HepG2 (cell line): ENCODE measurements around the gene BMAL1. TPM values are rescaled to one million over a fixed set of nuclear protein-coding genes. Genes with fewer than 3 reads are reported as not detected.

Experiments
- ATAC-seq: fragments of 200-7000 bp; cut with Tn5 transposase; 3 replicates; pipeline ENCODE4 v1.9.1; 2020; ENCODE audit warnings: mild to moderate bottlenecking, moderate library complexity
- BruUV-seq: library from RNA; stranded (reverse); fragments of 400-500 nt; replicated peaks from 2 replicates; lab custom pipeline; 2021; lab: Mats Ljungman, UMichigan
- CTCF ChIA-PET: fragments of 300-600 bp; formaldehyde crosslinking; extraction: SDS; loops from one replicate; lab custom pipeline; 2021; ENCODE audit warnings: low total read pairs, inconsistent platforms, low intra/inter-chr PET ratio; lab: Yijun Ruan, JAX
- POLR2A ChIA-PET: fragments of 350-600 bp; sonication (Branson Sonifier 250); formaldehyde crosslinking; loops from one replicate; lab custom pipeline; 2020; ENCODE audit warnings: antibody characterized with exemption, inconsistent platforms; lab: Yijun Ruan, JAX
- DNase-seq: peaks from one replicate; pipeline ENCODE4 v3.0.0-alpha.2; 2015; ENCODE audit warnings: low spot score
- FAIRE-seq: peaks from 3 replicates; lab custom pipeline; 2011; peaks lifted over from hg19 to GRCh38; lab: Jason Lieb, UNC
- H2AFZ ChIP-seq: one replicate; pipeline ENCODE4 v1.6.1; 2011; ENCODE audit warnings: low read length, inconsistent platforms
- H3K27ac ChIP-seq: fragments of 300-600 bp; 3 replicates; pipeline ENCODE4 v1.8.0; 2011; ENCODE audit warnings: mixed run types, mild to moderate bottlenecking, mixed read lengths, low read length, inconsistent platforms; ENCODE audit not compliant: insufficient read depth; ENCODE audit errors: extremely low read length
- H3K27me3 ChIP-seq, 2 experiments: fragments of 200-600 bp in 1 of 2; 2 replicates in 1 of 2; 3 replicates in 1 of 2; pipeline versions ENCODE4 v1.6.0 to v1.8.0; 2011; ENCODE audit warnings: low read length in 2 of 2, mild to moderate bottlenecking in 2 of 2, moderate library complexity in 2 of 2, inconsistent platforms in 1 of 2; ENCODE audit not compliant: insufficient read depth in 2 of 2, control insufficient read depth in 1 of 2
- H3K36me3 ChIP-seq, 2 experiments: fragments of 200-600 bp in 1 of 2; replicated peaks in 1 of 2; 2 replicates in 1 of 2; 3 replicates in 1 of 2; pipeline versions ENCODE4 v1.5.1 to v1.8.0; 2011; ENCODE audit warnings: low read length in 2 of 2, inconsistent platforms in 1 of 2; ENCODE audit not compliant: insufficient read depth in 2 of 2, control insufficient read depth in 1 of 2
- H3K4me1 ChIP-seq: 2 replicates; pipeline ENCODE4 v1.5.1; 2012; ENCODE audit warnings: low read length, inconsistent platforms; ENCODE audit not compliant: insufficient read depth
- H3K4me2 ChIP-seq: 2 replicates; pipeline ENCODE4 v1.6.0; 2011; ENCODE audit warnings: low read depth, low read length, inconsistent platforms
- H3K4me3 ChIP-seq, 3 experiments: fragments of 200-600 bp in 1 of 3; sonication (generic), shearing (Covaris generic) in 1 of 3; replicated peaks in 1 of 3; 2 replicates each; pipeline ENCODE4 v1.5.1; 2011 to 2016; ENCODE audit warnings: low read length in 3 of 3, inconsistent platforms in 2 of 3, low read depth in 2 of 3, mild to moderate bottlenecking in 2 of 3, control low read depth in 1 of 3, mixed read lengths in 1 of 3; ENCODE audit not compliant: insufficient read depth in 1 of 3
- H3K79me2 ChIP-seq: one replicate; pipeline ENCODE4 v1.6.1; 2011; ENCODE audit warnings: low read length, inconsistent platforms; ENCODE audit not compliant: insufficient read depth
- H3K9ac ChIP-seq: 2 replicates; pipeline ENCODE4 v1.6.0; 2011; ENCODE audit warnings: mild to moderate bottlenecking, low read depth, low read length, inconsistent platforms; ENCODE audit not compliant: insufficient read depth
- H3K9me3 ChIP-seq: 2 replicates; pipeline ENCODE4 v1.5.1; 2012; ENCODE audit warnings: mild to moderate bottlenecking, low read length
- H4K20me1 ChIP-seq: 2 replicates; pipeline ENCODE4 v1.6.0; 2011; ENCODE audit warnings: inconsistent platforms, mild to moderate bottlenecking, low read length, moderate library complexity; ENCODE audit not compliant: insufficient read depth
- ARNT2 ChIP-seq: sonication (generic); formaldehyde crosslinking; IDR thresholded peaks from 2 replicates; pipeline ENCODE4 v1.8.0; 2022; ENCODE audit warnings: mild to moderate bottlenecking, low read depth, missing genetic modification reagents, moderate library complexity
- CCDC6 ChIP-seq: sonication (generic); formaldehyde crosslinking; IDR thresholded peaks from 2 replicates; pipeline ENCODE4 v1.8.1; 2022; ENCODE audit warnings: mild to moderate bottlenecking, missing genetic modification reagents, moderate library complexity
- MATR3 ChIP-seq: sonication (generic); formaldehyde crosslinking; IDR thresholded peaks from 2 replicates; pipeline ENCODE4 v1.4.0; 2020; ENCODE audit warnings: missing genetic modification reagents
- NFIC ChIP-seq: IDR thresholded peaks from 2 replicates; pipeline ENCODE4 v1.6.1; 2012; ENCODE audit warnings: mild to moderate bottlenecking, low read length, inconsistent platforms
- NR2F1 ChIP-seq, 2 experiments: fragments of 450-650 bp in 1 of 2; formaldehyde crosslinking in 1 of 2; IDR thresholded peaks; 2 replicates each; pipeline versions ENCODE4 v1.5.0 to v1.6.1; 2016 to 2020; ENCODE audit warnings: mild to moderate bottlenecking in 1 of 2, missing compliant biosample characterization in 1 of 2, missing genetic modification reagents in 1 of 2, moderate library complexity in 1 of 2
- POGZ ChIP-seq: sonication (generic); formaldehyde crosslinking; IDR thresholded peaks from 2 replicates; pipeline ENCODE4 v1.4.0; 2020; ENCODE audit warnings: mild to moderate bottlenecking, missing genetic modification reagents
- RNF2 ChIP-seq: fragments of 450-650 bp; conservative IDR thresholded peaks from 2 replicates; pipeline ENCODE4 v1.6.1; 2016; ENCODE audit warnings: low read depth
- TAF1 ChIP-seq: sonication (generic); formaldehyde crosslinking; IDR thresholded peaks from 2 replicates; pipeline ENCODE4 v1.4.0; 2020; ENCODE audit warnings: missing genetic modification reagents
- TOE1 ChIP-seq: sonication (generic); formaldehyde crosslinking; IDR thresholded peaks from 2 replicates; pipeline ENCODE4 v1.4.0; 2020; ENCODE audit warnings: mild to moderate bottlenecking, missing genetic modification reagents
- ZBTB3 ChIP-seq: sonication (generic); formaldehyde crosslinking; IDR thresholded peaks from 2 replicates; pipeline ENCODE4 v1.4.0; 2020; ENCODE audit warnings: low read depth, mild to moderate bottlenecking, moderate library complexity, missing genetic modification reagents, borderline replicate concordance
- ZMYM2 ChIP-seq: sonication (generic); formaldehyde crosslinking; IDR thresholded peaks from 2 replicates; pipeline ENCODE4 v1.8.0; 2022; ENCODE audit warnings: mild to moderate bottlenecking, missing genetic modification reagents
- WGBS: methylation state at CpG from one replicate; pipeline ENCODE4 v1.1.6; 2017; ENCODE audit warnings: low lambda C conversion rate; 5-methylcytosine and 5-hydroxymethylcytosine counted together
- in situ Hi-C: cut with HindIII; loops from 2 replicates; pipeline ENCODE4 v1.10.0; 2017; ENCODE audit warnings: low pct_unique_long_range_greater_than_20kb; ENCODE audit not compliant: extremely low pct_ligation_motif_present
- intact Hi-C: fragments of 100-400 bp; cut with micrococcal nuclease; formaldehyde crosslinking; loops from one replicate; pipeline ENCODE4 v1.10.0; 2022; ENCODE audit not compliant: unreplicated experiment
- polyA plus RNA-seq, 8 experiments: library from polyadenylated mRNA; depleted of rRNA in 3 of 8; stranded (reverse) in 7 of 8; unstranded in 1 of 8; fragments of >200 nt; fragmentation: Illumina TruSeq in 4 of 8; extraction: Trizol in 4 of 8; gene quantifications; 2 replicates each; pipeline versions ENCODE4 v1.2.1 to v1.2.3, GENCODE V29; 2011 to 2016; ENCODE audit warnings: low read depth in 4 of 8, missing spikeins in 1 of 8, mixed read lengths in 1 of 8; ENCODE audit not compliant: insufficient read depth in 1 of 8
- total RNA-seq, 5 experiments: library from RNA; depleted of rRNA; stranded (reverse); fragments of >200 nt; fragmentation: Illumina TruSeq; extraction: Trizol; gene quantifications; 2 replicates each; pipeline ENCODE4 v1.2.3, GENCODE V29; 2016; ENCODE audit warnings: low read depth in 1 of 5
- TF ChIP-seq, protein P1 (sequence below): sonication (generic); formaldehyde crosslinking; IDR thresholded peaks from 2 replicates; pipeline ENCODE4 v1.4.0; 2020; ENCODE audit warnings: mild to moderate bottlenecking, missing genetic modification reagents

The BMAL1 gene
- total and polyA plus RNA-seq, 2 of the 13 experiments (the other 11 are each of a cell fraction or from before 2014, with no cell fraction given), result 4.5 to 4.8 TPM

DNA sequence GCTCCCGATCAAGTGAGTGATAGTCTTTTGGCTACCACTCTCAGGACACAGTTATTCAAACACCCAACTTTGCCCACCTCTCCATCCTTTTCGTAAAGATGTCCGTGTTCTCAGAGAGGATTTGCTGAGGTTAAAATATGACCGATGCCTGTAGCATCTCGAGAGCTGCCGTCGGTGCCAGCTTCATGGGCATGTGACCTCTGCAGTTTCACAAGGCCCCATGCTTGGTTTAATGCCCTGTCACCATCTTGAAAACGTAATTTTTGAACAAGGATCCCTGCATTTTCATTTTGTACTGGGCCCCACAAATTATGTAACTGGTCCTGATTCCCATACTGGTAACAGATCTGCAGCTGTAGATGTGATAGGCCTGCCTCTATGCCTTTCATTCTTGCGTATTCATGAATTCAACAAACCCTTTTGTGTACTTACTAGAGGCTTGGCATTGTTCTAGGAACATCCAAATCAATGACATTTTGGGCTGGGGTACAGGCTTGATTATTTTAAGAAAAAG is 85.1 kb downstream of the BMAL1 start (continued):
- TF ChIP-seq TAF1 (CRISPR knock-in tag) (no peak), ZMYM2 (CRISPR knock-in tag) (no peak), RNF2 (no peak), TOE1 (CRISPR knock-in tag) (no peak)
- TF ChIP-seq, all 625 proteins: peak for 0

DNA sequence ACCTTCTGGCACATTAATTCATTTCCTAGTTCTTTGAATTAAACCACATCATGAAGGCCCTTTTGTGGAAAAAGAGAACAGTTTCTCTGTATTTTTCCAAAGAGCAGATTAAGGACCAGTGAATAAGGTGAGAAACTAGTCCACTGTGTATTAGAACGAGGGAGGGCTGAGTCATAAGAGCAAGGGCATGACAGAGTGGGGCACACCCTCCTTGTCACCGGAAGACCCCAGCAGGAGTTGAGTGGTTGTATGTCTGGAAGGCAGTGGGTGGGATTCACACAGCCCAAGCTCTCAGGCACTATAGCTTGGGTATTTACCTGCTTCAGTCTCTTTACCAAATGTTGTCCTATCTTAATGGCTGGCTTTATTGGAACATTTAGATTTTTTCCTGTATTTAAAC is 86.8 kb downstream of the BMAL1 start:
- no peaks in the 10 kb centered on the region for H3K9me3 ChIP-seq
- no peak overlapping the region for H3K27ac ChIP-seq
- 0 out of 2 replicates have a peak, but pooled peaks cover 8% of the 10 kb centered on the region for H3K4me1 ChIP-seq
- H2AFZ ChIP-seq, result no peak overlapping the region
- H3K36me3 ChIP-seq, result no peaks in the 10 kb centered on the region
- in situ Hi-C loops (no loop called here), intact Hi-C loops (no loop called here)
- no peak overlapping the region for H3K9ac ChIP-seq
- no peak overlapping the region for H3K4me3 ChIP-seq
- POLR2A ChIA-PET, result no interaction called here
- no peak overlapping the region for H3K4me2 ChIP-seq
- TF ChIP-seq ZBTB3 (CRISPR knock-in tag) (no peak), NFIC (no peak), NR2F1 (CRISPR knock-in tag; IDR thresholded peaks at IDR 0.05) (no peak), MATR3 (no peak), CCDC6 (CRISPR knock-in tag) (no peak), ARNT2 (CRISPR knock-in tag) (no peak), POGZ (CRISPR knock-in tag) (no peak)
- TF ChIP-seq, protein P1, sequence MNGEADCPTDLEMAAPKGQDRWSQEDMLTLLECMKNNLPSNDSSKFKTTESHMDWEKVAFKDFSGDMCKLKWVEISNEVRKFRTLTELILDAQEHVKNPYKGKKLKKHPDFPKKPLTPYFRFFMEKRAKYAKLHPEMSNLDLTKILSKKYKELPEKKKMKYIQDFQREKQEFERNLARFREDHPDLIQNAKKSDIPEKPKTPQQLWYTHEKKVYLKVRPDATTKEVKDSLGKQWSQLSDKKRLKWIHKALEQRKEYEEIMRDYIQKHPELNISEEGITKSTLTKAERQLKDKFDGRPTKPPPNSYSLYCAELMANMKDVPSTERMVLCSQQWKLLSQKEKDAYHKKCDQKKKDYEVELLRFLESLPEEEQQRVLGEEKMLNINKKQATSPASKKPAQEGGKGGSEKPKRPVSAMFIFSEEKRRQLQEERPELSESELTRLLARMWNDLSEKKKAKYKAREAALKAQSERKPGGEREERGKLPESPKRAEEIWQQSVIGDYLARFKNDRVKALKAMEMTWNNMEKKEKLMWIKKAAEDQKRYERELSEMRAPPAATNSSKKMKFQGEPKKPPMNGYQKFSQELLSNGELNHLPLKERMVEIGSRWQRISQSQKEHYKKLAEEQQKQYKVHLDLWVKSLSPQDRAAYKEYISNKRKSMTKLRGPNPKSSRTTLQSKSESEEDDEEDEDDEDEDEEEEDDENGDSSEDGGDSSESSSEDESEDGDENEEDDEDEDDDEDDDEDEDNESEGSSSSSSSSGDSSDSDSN (CRISPR knock-in tag), result no peak
- TF ChIP-seq, all 625 proteins: peak for 0
- Histone ChIP-seq H3K79me2 (no peaks in the 10 kb centered on the region), H3K27me3 (no peaks in the 10 kb centered on the region), H4K20me1 (no peaks in the 10 kb centered on the region)
- ATAC-seq (no peak), DNase-seq (no peak), FAIRE-seq (no peak)
- CTCF ChIA-PET, result no interaction called here
- WGBS, result 77% methylated on average over 2 of the region's 2 CpGs
- no TSS peak for BruUV-seq
